NCI-H1417 treated with DMSO at 0.1 percent for 48 hours (cell line): ENCODE data around the gene GPR89A.
"Not testable (repeated sequence)": the region's sequence is repeated elsewhere in the genome, so short reads cannot be mapped to it uniquely, and the experiment has no call there.

Experiments
- DNase-seq: peaks from one replicate; lab custom pipeline; 2025; lab: John Stamatoyannopoulos, UW

Gene GPR89A

DNA sequence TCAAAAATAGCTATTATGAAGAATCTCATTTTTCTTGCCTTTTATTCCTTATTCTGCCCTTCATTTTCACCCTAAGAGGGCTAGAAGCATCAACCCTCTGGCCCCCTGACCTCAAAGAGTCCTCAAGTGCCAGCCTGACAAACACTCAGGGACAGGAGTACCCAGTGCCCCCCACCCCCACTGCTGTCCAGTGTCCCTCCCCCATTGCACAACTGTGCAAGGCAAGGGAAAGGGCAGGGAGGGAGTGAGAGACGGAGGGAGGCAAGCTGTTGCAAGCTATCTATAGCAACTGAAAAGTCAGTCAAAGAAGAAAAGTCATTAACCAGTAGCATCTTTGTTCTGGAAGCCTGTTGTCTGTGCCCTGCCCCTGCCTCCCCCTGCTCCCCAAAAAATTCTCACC, 78.3 kb downstream of the GPR89A start:
- not testable (repeated sequence) for DNase-seq

DNA sequence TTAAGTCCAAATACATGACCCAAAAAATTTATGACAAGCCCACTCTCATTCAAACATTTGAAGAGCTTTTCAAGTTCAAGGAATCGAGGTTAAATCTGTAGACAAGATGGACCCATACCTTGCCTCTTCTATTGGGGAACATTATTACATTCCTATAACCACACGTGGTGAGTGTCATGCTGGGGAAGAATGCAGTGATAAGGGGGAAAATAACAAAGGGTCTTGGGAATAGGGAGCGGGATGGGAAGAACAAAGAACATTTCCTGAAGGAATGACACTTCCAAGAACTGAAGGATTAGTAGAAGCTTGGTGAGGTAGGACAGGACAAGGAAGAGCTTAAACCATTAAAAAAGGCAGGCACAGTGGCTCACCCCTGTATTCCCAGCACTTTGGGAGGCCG, 80.5 kb downstream of the GPR89A start:
- DNase-seq: no peak

DNA sequence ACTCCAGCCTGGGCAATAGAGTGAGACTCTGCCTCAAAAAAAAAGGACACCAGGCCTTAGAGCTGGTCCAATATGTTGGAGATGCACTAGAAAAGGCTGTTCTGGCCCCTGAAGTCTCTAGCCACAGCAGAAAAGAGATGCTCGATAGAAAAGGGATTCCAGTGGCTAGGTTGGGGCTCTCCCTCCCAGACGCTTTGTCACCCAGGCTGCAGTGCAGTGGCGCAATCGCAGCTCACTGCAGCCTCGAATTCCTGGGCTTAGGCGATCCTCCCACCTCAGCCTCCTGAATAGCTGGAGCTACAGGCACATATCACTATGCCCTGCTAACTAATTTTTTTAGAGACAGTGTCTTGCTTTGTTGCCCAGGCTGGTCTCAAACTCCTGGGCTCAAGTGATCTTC, 81.1 kb downstream of the GPR89A start:
- no peak for DNase-seq

DNA sequence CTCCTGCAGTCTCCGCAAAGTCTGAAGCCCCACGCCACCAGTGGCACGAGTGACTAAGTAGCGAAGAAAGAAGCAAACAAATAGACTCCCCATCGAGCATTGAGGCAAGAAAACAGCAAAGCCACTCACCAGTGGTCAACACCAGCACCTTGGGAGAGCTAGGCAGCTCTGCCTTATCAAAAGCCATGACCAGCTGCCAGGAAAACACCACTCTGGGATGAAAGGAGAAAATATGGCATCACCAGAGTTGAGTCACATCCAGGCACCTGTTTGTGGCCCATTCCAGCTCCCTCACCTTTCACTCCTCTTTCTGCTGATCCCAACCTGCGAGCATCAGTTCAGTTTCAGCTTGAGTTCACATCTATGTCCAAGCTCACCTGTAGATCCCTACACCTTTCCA, 82.1 kb downstream of the GPR89A start:
- no peak for DNase-seq

DNA sequence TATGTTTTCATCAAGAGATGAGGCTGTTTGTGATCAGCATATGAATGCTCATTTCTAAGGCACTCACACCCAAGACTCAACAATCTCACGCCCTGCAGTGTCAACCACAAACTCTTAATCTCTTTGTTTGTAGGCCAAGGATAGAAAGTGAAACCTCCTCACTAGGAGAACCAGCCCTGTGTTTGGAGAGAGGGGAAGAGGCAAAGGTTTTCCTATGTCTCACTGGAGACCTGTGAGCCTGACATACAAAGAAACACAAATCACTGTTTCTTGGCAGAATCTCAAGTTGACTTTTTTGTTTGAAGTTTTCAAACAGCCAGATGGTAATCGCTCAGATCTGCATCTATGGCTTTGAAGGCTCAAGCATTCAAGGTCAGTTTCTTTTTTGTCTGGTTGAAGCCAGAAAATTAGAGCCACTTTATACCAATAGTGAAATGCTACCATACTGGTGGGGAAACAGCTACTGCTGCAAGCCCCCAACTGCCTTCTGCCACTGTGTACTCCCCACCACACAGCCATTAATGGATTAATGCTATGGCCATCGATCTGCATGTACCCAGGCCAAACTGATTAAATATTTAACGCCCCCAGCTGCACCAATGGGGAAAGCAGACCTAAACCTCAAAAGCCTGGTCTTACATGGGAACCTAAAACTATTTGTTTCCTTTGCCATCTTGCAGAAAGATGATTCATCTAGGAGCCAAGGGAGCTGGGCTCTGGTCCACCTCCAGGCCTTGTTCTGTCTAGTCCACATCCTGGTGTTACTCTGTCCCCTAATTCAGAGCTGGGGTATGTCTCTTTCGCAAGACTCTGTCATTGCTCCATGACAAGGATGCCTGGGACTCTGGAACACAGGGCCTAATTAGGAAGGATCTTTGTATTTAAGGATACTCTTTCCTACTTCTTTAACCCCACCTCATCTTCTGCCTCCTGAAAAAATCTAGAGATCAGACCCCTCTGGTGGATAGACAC, 83.1 kb downstream of the GPR89A start:
- DNase-seq: no peak

DNA sequence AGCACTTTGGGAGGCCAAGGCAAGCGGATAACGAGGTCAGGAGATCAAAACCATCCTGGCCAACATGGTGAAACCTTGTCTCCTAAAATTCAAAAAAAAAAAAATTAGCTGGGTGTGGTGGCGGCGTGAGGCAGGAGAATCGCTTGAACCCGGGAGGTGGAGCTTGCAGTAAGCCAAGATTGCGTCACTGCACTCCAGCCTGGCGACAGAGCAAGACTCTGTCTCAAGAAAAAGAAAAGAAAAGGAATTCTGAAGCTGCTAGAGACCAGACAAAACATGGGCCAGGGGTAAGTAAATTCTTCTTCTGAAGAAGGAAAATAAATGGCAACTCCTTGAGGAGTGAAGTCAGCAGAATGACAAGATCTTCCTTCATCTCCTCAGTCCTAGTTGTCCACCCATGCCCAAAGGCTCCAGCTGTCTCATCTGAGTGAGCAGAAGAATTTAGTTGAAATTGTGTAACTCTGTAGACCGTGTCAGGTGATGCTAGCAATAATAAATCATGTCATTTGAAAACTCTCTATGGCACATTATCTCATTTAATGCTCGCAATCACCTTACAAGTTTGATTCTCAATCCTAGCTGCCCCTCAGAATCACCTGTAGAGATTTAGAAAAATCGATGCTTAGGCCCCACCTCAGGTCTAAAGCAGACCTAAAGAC, 85.1 kb downstream of the GPR89A start:
- no peak for DNase-seq

DNA sequence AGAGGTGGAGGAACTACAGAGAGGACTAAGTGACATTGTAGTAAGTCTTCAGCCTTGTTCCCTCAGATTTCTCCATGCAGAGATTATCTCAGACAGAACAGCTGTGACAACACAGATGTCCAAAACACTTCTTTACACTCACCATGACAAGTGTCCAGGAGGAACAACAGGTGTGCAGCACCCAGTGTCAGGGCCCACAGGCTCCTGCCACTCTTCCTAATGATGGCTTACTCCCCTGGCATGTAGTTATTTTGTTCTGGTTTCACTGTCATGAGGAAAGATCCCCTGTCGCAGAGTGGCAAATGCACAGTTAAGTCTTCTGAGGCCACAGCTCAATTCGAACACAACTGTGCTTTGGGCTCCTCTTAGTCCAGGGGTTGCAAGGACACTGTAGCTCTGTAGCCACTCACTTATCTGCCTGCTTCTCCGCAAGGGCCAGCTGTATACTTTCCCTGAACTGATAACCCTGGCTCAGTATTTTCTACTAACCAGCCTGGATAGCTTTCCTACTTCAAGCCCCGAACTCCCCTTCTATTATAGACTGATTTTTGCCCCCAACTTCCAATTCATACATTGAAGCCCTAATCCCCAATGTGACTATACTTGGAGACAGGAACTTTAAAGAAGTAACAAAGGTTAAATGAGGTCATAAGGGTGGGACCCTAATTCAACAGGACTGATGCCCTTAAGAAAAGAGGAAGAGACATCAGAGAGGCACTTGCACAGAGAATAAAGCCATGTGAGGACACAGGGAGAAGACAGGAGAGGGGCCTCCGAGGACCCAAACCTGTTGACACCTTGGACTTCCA, 88.2 kb downstream of the GPR89A start:
- DNase-seq: no peak

DNA sequence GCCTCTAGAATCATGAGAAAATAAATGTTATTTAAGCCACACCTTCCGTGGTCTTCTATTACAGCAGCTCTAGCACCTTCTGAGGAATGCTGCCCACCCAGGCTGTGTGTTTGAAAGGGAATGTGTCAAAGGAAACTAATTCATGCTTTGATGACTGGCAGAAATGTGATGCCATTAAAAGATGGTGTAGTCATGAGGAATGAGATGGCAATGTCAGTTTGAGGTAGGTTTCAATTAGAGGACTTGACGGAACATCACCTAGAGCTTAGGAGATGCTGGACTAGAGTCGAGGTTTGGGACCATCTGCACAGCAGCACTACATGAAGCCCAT, 88.8 kb downstream of the GPR89A start:
- DNase-seq: no peak

DNA sequence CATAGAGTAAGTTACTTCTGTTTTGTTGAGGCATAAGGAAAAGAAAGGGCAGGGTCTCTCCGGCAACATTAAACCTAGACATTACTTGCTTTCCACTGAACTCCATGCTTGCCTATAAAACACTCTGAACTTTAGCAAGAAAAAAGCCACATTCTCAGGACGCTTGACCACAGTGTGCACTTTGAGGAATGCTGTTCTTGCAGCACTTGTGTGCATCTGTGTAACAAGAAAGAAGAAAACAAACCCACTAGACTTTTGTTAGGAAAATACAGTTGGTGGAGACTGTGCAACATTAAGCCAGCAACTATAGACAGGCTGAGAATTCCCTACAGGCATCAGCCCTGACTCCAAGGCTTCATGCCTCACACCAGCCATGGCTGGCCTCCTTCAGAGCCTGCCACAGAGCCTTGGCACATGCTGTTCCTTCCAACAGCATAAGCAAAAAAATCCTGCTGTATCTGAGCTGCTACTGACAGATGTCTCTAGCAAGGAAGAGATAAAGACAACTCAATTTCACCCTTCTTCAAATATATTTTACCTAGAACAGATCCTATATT, 93.6 kb downstream of the GPR89A start:
- no peak for DNase-seq

DNA sequence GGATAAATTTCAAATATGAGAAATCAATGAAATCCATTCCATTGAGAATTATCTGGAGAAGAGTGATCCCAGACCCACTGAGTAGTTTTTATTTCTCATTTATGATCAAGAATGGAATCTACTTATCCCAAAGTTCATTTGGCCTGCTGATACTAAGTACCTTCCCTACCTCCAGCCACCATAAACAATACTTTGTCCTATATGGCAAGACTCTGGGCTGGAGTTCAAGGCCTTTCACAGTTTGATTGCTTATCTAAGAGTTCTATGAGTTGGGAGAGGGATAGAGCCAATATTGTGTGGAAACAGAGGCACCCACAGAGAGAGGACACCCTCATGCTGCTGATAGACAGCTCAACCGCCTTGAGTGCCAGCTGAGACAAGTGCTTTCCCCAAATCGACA, 94.3 kb downstream of the GPR89A start:
- no peak for DNase-seq

DNA sequence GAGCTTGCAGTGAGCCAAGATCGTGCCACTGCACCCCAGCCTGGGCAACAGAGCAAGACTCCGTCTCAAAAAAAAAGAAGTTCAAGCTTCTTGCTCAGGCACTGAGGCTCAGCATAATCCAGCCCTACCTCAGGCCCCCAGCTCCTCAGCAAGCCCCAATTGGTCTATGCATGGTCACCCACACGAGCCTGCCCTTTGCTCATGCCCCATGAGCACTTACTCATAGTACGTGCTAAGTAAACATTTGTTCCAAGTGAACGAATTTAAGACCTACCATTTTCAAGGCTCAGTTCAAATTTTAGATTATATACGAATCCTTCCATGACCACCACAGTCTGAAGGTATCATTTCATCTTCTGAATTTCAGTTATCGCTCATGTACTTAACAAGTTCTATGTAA, 95.0 kb downstream of the GPR89A start:
- DNase-seq: no peak

DNA sequence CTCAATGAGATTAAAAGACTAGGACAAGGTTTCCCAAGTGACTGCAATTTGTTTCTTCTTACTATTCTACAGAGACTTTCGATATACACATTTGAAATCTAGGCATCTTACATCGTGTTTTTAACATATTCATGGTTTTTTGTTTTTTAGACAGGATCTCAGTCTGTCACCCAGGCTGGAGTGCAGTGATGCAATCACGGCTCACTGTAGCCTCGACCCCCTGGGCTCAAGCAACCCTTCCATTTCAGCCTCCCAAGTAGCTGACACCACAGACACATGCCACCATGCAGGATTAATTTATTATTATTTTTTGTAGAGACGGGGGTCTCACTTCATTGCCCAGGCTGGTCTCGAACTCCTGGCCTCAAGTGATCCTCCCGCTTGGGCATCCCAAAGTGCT, 97.8 kb downstream of the GPR89A start:
- no peak for DNase-seq

DNA sequence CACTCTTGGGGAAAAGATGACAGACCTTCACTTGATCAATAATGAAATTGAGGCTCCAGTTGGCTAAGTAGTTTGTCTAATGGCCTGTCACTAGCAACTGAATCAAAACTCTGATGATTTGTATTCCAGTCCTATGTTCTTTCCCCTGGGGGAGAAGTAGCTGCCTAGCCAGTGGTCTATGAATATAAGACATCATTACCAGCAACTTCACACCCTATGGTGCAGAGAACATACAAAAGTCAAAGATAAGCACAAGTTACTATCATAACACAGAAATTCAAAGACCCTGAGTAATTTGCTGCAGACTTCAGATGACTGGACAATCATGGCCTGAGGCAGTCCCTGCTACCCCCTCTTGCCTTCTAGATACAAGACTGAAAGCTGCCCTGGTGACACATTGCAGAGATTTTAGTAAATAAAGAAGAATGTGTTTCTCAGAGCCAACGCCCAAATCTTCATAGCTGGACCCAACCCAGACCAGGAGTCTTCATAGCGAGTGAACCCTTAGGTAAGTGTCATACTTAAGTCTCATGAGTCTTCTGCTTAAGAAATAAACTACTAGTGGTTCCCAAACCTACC, 98.4 kb downstream of the GPR89A start:
- no peak for DNase-seq

DNA sequence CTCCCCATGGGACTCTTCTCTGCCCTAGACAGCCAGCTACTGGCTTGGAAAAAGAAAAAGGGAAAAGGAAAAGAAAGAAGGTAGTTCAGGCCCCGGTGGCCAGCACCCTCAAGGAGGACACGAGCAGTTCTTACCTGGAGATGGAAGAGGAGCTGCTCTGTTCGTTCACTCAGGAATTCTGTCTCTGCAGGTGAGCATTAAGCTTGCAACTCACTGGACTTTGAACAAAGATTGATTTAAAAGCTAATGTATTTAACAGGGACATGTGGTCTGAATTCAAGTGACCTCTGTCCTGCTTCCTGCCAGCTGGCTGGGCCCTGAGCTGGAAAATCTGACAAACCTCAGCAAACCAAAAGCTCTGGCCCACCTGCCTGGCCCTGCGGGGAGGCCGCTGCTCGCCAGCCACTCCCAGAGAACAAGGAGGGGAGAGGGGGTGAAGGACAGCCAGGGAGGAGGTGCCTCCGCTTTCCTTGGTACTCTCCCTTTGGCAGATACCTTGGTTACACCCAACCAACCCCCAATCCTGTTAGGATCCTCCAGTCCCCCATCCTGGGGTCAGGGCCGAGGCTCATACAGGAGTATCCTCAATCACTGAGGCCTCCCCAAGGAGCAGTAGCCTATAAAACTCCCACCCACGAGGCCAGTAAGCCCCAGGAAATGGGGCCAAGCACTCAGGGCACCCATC, 99.5 kb downstream of the GPR89A start, which contains the start of gene PDZK1:
TSS of gene PDZK1 (minus strand) at position 186 of the 685 bp plus-strand sequence. CDS start 19,347 bp downstream, outside the sequence.
- no peak for DNase-seq

DNA sequence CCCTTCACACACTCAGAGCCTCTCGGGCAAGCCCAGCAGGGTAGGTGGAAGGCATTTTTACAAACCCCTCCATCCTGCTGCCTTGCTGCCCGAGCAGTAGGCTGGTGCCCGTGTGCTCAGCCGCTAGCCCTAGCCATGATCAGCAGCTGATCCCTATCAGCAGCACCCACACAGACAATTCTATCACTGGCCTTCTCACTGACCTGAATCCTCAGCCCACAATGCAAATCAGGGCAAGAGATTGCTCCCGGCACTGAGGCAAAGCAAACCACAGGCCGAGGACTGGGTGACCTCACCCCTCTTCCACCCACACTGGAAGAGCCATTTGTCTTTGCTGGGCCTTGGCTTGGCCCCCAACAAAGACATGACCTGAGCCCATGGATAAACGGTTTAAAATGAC, 100.3 kb downstream of the GPR89A start:
- DNase-seq: no peak

DNA sequence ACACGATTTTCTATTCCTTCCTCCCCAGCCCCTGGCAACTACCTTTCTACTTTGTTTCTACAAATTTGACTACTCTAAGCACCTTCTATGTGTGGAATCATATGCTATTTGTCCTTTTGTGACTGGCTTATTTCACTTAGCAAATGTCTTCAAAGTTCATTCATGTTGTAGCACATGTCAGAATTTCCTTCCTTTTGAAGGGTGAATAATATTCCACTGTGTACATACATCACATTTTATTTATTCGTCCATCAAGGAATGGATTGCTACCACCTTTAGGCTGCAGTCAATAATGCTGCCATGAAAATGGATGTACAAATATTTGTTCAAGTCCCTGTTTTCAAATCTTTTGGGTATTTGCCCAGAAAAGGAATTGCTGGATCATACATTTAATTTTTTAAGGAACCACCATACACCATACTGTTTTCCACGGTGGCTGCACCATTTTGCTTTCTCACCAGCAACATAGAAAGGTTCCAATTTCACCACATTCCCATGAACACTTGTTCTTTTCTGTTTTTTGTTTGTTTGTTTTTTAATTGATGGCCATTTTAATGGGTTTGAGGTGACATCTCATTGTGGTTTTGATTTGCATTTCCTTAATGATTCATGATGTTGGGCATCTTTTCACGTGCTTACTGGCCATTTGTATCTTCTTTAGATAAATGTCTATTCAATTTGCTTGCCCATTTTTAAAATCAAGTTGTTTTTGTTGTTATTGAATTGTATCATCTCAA, 102.7 kb downstream of the GPR89A start:
- DNase-seq: no peak

DNA sequence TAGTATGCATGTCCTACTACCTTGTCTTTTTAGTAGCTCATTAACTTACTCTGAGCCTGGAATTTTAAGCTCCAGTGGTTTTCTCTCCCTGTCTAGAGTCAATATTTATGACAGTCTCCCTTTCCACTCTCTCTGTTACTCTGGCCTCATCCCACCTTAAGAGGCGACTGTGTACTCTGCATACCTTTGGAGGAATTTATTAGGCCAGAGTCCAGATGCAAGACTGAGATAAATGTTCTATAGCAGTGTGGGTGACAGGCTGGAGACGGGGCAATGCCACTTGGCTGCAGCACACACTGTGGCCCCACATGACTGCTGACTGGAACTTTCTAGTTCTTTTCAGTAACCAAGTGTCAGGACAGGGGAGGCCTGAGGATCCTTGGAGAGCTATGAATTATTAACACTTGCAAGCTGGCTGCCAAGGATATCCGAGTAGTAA, 103.4 kb downstream of the GPR89A start:
- no peak for DNase-seq

DNA sequence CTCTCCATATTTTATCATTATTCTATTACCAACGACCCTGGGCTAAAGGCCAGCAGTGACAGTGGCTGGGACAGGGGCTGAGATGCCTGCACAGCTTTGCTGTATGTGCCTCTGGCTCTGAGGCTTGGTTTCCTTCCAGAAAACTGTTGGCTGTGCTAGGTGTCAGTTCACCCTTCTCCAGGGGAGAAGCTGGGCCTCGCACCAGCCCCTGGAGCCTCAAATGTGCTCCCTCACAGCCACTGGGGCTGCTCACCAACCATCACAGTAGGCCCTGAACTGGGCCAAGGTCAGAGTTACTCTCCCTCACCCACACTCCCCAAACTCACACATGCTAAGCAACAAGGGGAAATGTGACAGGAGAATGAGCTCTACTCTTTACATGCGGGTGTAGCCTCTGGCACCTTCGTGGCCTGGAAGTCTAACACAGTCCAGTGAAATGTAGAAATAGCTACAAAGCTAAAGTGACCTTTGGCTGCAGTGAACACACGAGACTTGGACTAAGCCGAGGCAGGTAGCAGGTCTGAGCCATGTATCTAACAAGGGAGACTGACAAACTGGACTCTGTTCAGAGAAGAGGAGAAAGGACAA, 106.8 kb downstream of the GPR89A start:
- no peak for DNase-seq

DNA sequence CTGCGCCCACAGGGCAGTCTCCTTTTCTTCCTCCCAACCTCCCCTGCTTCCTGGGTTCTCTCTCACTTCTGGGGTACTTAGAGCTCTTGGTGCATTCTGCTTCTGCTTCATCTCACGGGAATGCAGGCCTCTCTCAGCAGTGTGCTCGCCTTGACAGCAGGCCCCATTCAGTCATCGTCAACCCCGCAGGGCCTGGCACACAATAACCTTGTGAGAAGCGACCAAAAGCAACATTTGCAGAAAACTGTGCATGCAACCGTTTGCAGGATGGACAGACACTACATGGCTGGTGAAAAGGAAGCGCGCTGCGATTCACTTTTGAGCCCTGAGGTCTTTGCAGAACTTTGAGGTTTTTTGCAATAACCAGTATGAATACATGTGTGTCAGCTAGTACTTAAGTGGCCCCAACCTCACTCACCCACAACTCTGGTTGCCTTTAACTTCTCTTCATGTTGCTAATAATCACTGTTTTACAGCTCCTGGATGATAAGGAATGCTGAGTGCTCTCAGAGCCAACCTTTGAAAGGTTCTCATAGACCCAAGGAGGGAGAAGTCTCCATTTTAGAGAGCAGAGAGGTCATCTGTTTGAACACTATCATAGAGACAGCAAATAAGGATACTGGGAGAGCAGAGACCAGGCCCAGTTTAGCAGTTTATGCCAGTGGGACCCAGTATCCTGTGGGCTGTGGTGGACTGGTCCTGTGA, 109.0 kb downstream of the GPR89A start:
- DNase-seq: no peak
